ENCODE measurements around the gene LRRC15.
A peak's percentile ranks its signal among the peaks of the same experiment; 100 is the strongest.

Gene LRRC15

DNA sequence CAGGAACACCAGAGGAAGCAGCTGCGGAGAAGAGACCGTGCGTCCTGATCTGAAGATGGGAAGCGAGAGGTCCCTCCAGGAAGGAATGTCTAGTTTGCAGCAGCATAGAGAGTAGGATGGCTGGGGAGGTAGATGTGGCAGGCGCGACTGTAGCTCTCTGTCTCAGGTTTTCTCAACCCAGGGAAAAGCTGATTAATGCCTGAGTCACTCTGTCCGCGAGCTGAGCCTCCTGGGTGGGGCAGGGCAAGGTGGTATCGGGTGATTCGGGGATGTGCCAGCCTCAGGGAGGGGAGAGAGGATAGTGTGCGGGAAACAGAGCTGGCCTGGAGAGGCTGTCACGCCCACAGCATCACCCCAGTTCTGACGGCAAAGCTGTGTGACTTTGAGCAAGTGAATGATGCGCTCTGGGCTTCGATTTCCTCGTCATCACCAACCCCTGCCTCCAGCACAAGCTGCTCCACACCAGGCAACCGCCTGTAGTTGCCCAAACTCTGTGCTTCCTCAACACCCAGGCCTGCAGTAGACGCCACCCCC is 46.8 kb downstream of the LRRC15 start:
- no peak for FAIRE-seq
- no peak for DNase-seq (ENCODE audit: extremely low spot score, insufficient read length, low read depth)

GRCh38 chr3:194321693-194322640 is 47.6 kb downstream of the LRRC15 start:
- no peak for FAIRE-seq
- DNase-seq (ENCODE audit: extremely low spot score, insufficient read length, low read depth), result no peak

GRCh38 chr3:194320744-194321243 is 48.7 kb downstream of the LRRC15 start:
- FAIRE-seq, result no peak
- no peak for DNase-seq (ENCODE audit: extremely low spot score, insufficient read length, low read depth)

DNA sequence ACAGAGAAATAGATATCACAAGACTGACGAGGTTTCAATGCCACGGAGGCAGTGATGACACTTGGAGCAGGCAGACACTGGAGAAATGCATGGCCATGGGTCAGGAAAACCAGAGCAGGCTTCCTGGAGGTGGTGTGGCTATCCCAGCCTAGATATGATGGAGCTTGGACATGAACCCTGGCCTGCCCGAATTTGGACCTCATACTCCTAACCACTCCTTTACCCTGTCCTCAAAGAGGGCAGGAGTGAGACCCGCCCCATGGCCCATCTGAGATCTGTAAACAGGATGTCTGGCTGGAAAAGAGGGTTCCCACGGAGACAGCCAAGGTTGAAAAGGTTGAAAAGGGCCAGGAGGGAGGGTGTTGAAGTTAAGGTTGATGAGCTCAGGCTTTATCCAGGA is 49.4 kb downstream of the LRRC15 start:
- FAIRE-seq (no peak), DNase-seq (ENCODE audit: extremely low spot score, insufficient read length, low read depth) (no peak)

- DNase-seq (ENCODE audit: extremely low spot score, insufficient read length, low read depth) (no peak), FAIRE-seq (no peak)
These were observed 50.9 kb downstream of the LRRC15 start for GRCh38 chr3:194318511-194319161.

GRCh38 chr3:194316918-194317317 is 52.6 kb downstream of the LRRC15 start:
- FAIRE-seq (no peak), DNase-seq (ENCODE audit: extremely low spot score, insufficient read length, low read depth) (no peak)

DNA sequence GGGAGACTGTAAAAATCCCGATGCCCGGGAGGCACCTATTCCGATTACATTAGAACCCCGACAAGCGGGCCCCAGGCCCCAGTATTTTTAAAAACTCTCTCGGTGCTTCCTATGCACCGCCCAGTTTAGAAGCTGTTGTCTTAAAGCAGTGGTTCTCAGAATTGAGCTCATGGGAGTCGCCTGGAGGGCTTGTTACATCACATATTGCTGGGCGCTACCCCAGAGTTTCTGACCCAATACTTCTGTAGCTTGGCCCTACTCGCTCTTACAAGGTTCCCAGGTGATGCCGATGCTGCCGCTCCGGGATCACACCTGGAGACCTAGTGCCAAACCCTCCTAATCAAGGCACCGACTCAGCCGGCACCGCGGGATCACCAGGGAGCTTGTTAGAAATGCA is 53.6 kb downstream of the LRRC15 start:
- FAIRE-seq, result no peak

GRCh38 chr3:194315088-194315964 is 54.2 kb downstream of the LRRC15 start:
- peak; percentile 81 for DNase-seq (ENCODE audit: extremely low spot score, insufficient read length, low read depth)
- peak; percentile 74 for FAIRE-seq

More for the DNA sequence above, 53.6 kb downstream of the LRRC15 start:
- DNase-seq (ENCODE audit: extremely low spot score, insufficient read length, low read depth), result no peak

- DNase-seq (ENCODE audit: extremely low spot score, insufficient read length, low read depth) (no peak), FAIRE-seq (no peak)
These were observed 55.0 kb downstream of the LRRC15 start for GRCh38 chr3:194314388-194315068.

GRCh38 chr3:194313560-194314387 is 55.8 kb downstream of the LRRC15 start:
- DNase-seq (ENCODE audit: extremely low spot score, insufficient read length, low read depth) (no peak), FAIRE-seq (no peak)

- no peak for DNase-seq (ENCODE audit: extremely low spot score, insufficient read length, low read depth)
- FAIRE-seq, result no peak
These were observed 56.7 kb downstream of the LRRC15 start for GRCh38 chr3:194312743-194313281.

GRCh38 chr3:194312186-194312742 is 57.3 kb downstream of the LRRC15 start:
- DNase-seq (ENCODE audit: extremely low spot score, insufficient read length, low read depth), result no peak
- no peak for FAIRE-seq

DNA sequence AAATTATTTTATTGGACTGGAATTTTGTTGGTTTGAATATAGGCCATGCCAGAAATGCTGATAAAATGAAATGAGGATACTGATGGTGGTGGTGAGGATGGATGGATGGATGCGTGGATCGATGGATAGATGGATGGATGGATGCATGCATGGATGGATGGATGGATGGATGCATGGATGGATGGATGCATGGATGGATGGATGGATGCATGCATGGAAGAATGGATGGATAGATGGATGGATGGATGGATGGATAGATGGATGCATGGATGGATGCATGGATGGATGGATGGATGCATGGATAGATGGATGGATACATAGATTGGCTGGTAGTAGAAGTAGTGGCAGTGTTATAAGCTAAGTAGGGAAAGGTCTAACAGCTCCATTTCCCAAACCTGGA is 58.5 kb downstream of the LRRC15 start:
- DNase-seq (ENCODE audit: extremely low spot score, insufficient read length, low read depth) (no peak), FAIRE-seq (no peak)

- DNase-seq (ENCODE audit: extremely low spot score, insufficient read length, low read depth) (no peak), FAIRE-seq (no peak)
These were observed 59.3 kb downstream of the LRRC15 start for GRCh38 chr3:194310060-194310835.

DNA sequence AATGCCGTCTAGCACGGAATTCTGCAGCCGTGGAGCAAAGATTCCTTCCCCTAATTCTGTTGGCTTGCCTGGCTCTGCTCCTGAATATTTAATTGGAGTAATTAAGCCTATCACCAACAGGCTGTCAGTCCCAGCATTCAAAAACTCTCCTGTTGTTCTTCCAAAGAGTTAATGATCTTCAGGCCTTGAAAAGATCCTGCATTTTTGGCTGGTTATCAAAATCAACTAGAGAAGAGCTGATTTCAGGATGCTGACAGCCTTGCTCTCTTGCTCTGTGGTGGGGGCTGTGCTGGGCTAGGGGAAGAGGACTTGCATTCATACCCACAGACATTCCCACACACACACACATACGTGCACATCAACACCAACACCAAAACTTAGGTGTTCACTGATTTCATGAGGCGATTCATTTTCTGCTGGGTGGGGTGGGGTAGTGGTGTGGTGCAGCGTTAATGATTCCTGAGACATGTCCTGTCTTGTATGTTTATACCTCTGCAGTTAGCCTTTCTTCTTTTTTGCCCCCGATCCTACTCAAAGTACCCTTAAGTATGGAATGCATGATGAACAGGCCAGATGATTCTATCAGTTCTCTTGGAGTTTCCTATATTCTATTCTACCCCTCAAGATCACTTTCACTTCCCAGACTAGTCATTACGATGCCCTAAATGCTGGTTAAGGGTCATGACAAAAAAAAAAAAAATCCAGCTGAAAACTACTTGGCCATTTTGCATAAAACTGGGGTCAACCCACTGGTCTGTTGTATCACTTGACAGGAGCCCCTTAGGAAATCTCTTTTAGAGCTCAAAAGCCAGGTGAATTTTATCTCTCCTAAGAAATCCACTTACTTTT is 60.7 kb downstream of the LRRC15 start:
- FAIRE-seq (peak; percentile 86), DNase-seq (ENCODE audit: extremely low spot score, insufficient read length, low read depth) (no peak)

DNA sequence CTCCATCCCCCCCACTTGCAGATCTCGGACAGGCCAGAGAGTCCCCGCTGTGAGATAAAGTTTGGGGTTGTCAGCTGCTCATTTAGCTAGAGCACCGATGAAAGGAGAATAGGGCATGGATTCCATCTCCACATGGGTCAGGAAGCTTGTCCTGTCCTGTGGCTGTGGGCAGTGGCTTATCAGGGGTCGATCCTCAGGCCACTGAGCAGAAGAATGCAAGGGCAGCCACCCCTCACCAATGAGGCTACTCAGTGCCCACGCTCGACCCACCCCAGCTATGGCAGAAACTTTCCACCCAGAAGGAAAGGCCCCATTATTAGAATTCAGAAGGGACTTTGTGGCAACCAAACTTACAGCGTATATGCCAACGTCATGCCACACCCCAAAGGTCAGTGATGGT is 61.7 kb downstream of the LRRC15 start:
- DNase-seq (ENCODE audit: extremely low spot score, insufficient read length, low read depth) (no peak), FAIRE-seq (no peak)

All from GM18507 (cell line).